Ovary (tissue), 9 donors: ENCODE results near the gene BCS1L. TPM values are rescaled to one million over a fixed set of nuclear protein-coding genes. Genes with fewer than 3 reads are reported as not detected.
"Not testable (repeated sequence)": the region's sequence is repeated elsewhere in the genome, so short reads cannot be mapped to it uniquely, and the experiment has no call there.

Source experiments
- DNase-seq, 5 donors: peaks; one replicate each; pipeline ENCODE4 v3.0.0-alpha.2; 2019 to 2020
- H3K27ac ChIP-seq, 2 donors: fragments of 200-600 bp; one replicate each; pipeline versions ENCODE4 v1.5.1 to v1.8.0; 2019 to 2022
- H3K27me3 ChIP-seq: fragments of 200-600 bp; one replicate; pipeline ENCODE4 v1.8.0; 2022
- H3K36me3 ChIP-seq: fragments of 200-600 bp; sonication (generic); one replicate; pipeline ENCODE4 v1.5.1; 2019
- H3K4me1 ChIP-seq: one replicate; pipeline ENCODE4 v1.8.1; 2013; ENCODE audit warnings: mild to moderate bottlenecking, moderate library complexity; ENCODE audit not compliant: insufficient read depth
- H3K4me3 ChIP-seq: fragments of 200-600 bp; sonication (generic); one replicate; pipeline ENCODE4 v1.5.1; 2017
- H3K9me3 ChIP-seq, 2 donors: fragments of 200-600 bp in 1 of 2; sonication (generic) in 1 of 2; one replicate each; pipeline versions ENCODE4 v1.5.1 to v1.8.1; 2013 to 2019; ENCODE audit warnings: mild to moderate bottlenecking in 1 of 2, moderate library complexity in 1 of 2
- EP300 ChIP-seq: sonication (generic); formaldehyde crosslinking; IDR thresholded peaks from one replicate; pipeline ENCODE4 v1.6.1; 2017; ENCODE audit warnings: antibody characterized with exemption
- POLR2A ChIP-seq: fragments of 450-650 bp; IDR thresholded peaks from one replicate; pipeline ENCODE4 v1.6.1; 2017; ENCODE audit warnings: antibody characterized with exemption, mild to moderate bottlenecking, moderate library complexity
- WGBS, 3 donors: extraction: QIAGEN DNeasy Blood & Tissue Kit in 1 of 3; methylation state at CpG; one replicate each; pipeline versions ENCODE4 v1.1.5 to v1.1.7; 2013 to 2017; 5-methylcytosine and 5-hydroxymethylcytosine counted together
- intact Hi-C, 4 donors: fragments of 100-400 bp; cut with DNase I; formaldehyde crosslinking; loops; one replicate each; pipeline versions ENCODE4 v1.11.0 to v1.15.1; 2022 to 2023
- polyA plus RNA-seq, 2 donors: library from polyadenylated mRNA; stranded (reverse); fragments of 200-250 nt in 1 of 2; fragments of 350-450 nt in 1 of 2; fragmentation: Illumina TruSeq in 1 of 2; extraction: RNeasy Lipid Tissue Mini Kit (QIAGEN cat#74804) in 1 of 2; gene quantifications; one replicate each; pipeline ENCODE4 v1.2.3, GENCODE V29; 2013 to 2014
- total RNA-seq, 7 donors: library from RNA; depleted of rRNA in 2 of 7; stranded (reverse); fragments of >200 nt in 2 of 7; fragmentation: NEBNext Ultra II Directional in 3 of 7; extraction: Animal tissue kit (Norgen Biotek cat#: 25700) in 3 of 7; gene quantifications; one replicate each; pipeline versions ENCODE4 v1.1.0 to v1.2.4, GENCODE V29; 2016 to 2023
- TF ChIP-seq, protein P1 (sequence below), 3 donors: fragments of 450-650 bp in 2 of 3; fragments of 200-600 bp in 1 of 3; IDR thresholded peaks; one replicate each; pipeline versions ENCODE4 v1.5.1 to v1.8.0; 2016 to 2022; ENCODE audit warnings: antibody characterized with exemption in 3 of 3, mild to moderate bottlenecking in 1 of 3
- donor health status: DM: no; HTN: no; CAD: no; lungs with moderate emphysema.
- donor health status: DM: no; HTN: no; CAD: no.
- donor health status: Bipolar disorder and iron deficiency.
- donor health status: DM: yes; HTN: yes; CAD: no.
- donor health status: DM: no; HTN: no; CAD: no.
- donor health status: DM: yes; HTN: yes; CAD: no.

The BCS1L gene
- total and polyA plus RNA-seq, 9 donors = 14.7 to 45.2 (median 34.4) TPM

DNA sequence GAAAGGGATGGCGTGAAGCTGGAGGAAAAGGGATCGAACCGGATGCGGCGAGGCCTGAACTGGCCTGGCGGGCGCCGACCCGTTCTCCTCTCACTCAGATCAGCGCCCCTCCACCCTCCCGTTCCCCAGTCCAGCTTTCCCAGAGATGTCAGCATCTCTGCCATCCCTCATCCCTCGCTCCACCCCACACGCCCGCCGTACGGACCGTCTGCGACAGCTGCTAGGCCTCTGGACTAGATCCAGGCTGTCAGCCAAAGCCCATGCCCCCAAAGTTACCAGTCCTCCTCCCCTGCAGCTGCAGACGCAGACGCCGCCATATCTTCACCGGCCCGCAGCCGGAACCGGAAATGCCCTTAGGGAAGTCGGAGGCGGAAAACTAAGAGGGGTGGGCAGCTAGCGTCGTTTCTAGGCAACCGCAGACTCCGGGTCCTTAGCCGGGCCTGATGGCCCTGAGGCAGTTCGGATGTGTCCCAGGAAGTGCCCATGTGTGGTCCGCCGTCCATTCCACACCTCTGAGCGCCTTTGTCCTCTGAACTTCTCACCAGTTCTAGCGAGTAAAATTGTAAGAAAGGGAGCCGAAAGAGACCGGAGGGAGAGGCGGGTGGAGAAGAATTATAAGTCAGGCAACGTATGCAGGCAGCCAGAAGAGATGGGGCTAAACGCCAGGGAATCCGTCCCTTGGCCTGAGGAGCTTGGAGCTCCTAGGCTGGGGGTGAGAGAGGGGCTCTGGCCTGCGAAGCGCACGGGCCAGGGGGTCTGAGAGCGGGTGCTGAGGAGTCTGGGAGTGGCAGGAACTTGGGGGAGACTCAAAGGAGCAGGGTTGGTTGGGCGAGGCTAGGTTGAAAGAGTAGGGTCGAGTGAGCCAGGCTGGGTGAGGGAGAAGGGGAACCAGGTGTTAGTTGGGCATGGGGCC, 12.4 kb downstream of the BCS1L start, which contains the start of the genes RNF25 and STK36:
Gene RNF25, minus strand, starts transcription at position 349 of the 913 bp plus-strand sequence. Its CDS starts 32 bp downstream, at position 317.
Gene STK36, plus strand, starts transcription at position 433 of the 913 bp plus-strand sequence. CDS start 744 bp downstream, outside the sequence.
- TF ChIP-seq, protein P1, sequence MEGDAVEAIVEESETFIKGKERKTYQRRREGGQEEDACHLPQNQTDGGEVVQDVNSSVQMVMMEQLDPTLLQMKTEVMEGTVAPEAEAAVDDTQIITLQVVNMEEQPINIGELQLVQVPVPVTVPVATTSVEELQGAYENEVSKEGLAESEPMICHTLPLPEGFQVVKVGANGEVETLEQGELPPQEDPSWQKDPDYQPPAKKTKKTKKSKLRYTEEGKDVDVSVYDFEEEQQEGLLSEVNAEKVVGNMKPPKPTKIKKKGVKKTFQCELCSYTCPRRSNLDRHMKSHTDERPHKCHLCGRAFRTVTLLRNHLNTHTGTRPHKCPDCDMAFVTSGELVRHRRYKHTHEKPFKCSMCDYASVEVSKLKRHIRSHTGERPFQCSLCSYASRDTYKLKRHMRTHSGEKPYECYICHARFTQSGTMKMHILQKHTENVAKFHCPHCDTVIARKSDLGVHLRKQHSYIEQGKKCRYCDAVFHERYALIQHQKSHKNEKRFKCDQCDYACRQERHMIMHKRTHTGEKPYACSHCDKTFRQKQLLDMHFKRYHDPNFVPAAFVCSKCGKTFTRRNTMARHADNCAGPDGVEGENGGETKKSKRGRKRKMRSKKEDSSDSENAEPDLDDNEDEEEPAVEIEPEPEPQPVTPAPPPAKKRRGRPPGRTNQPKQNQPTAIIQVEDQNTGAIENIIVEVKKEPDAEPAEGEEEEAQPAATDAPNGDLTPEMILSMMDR (IDR thresholded peaks at IDR 0.05) = no peak
- peak; percentile 61 for TF ChIP-seq POLR2A
- Histone ChIP-seq H3K36me3 (no peaks in the 10 kb centered on the region), H3K4me3 (peak within 1 kb of the TSS; percentile 82), H3K9me3 (no peaks in the 10 kb centered on the region), H3K27ac (peak within 1 kb of the TSS in 1 of 2 donors; percentile 57), H3K4me1 (peaks cover 5% of the 10 kb centered on the region), H3K27me3 (no peaks in the 10 kb centered on the region)
- peak; percentile 84 to 90 (median 85) for DNase-seq
- intact Hi-C loops = no loop called here
- WGBS, 3 donors = 0 to 1% (median 0%) methylated on average over 49 of the region's 49 CpGs

DNA sequence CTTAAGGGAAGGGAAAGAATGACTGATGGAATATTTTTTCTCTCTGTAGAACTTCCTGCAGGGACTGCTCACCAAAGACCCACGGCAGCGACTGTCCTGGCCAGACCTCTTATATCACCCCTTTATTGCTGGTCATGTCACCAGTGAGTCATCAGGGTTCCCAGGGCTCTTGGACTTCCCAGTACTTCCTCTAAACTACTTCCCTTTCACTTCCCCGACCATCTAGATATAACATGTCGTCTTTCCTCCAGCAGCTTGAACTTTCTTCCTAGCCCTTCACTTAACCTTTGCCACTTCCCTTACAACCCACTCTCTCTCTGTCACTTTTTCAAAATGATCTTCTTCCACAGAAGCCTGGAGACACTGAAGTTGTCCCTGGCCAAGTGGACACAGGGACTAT, 19.6 kb downstream of the BCS1L start:
- DNase-seq = no peak
- H3K4me1 ChIP-seq = no peaks in the 10 kb centered on the region
- H3K36me3 ChIP-seq = no peaks in the 10 kb centered on the region
- H3K27ac ChIP-seq = no peak overlapping the region
- H3K4me3 ChIP-seq = no peak overlapping the region
- H3K27me3 ChIP-seq = no peaks in the 10 kb centered on the region
- intact Hi-C loops = no loop called here
- 73 to 78% (median 75%) methylated on average over 4 of the region's 4 CpGs for WGBS, 3 donors
- H3K9me3 ChIP-seq = no peaks in the 10 kb centered on the region
- TF ChIP-seq, protein P1 (IDR thresholded peaks at IDR 0.05) = no peak
- TF ChIP-seq EP300 (no peak), POLR2A (no peak)

DNA sequence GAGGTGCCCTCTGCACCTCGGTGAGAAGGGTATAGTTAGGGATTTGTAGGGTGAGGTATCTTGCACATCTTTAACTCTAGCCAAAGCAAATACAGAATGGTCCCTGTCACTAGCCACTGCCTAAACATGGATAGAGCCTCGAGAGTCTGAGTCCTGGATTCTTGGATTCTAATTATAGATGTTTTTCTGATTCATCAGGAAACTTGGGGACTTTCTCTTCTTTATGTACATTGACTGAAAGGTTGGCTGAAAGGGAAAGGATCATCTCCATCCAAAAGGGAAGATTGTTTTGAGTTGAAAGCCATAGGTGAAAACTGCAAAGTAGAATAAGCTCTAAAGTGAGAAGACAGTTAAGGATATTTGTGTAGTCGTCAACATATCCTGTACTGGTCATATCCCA, 20.6 kb downstream of the BCS1L start:
- Histone ChIP-seq H3K36me3 (no peaks in the 10 kb centered on the region), H3K27ac (no peak overlapping the region), H3K27me3 (no peaks in the 10 kb centered on the region), H3K4me1 (no peaks in the 10 kb centered on the region), H3K9me3 (no peaks in the 10 kb centered on the region), H3K4me3 (no peak overlapping the region)
- intact Hi-C loops = no loop called here
- TF ChIP-seq, protein P1 (IDR thresholded peaks at IDR 0.05) = no peak
- TF ChIP-seq EP300 (no peak), POLR2A (no peak)
- no peak for DNase-seq
- WGBS, 3 donors = 67 to 82% (median 74%) methylated on average over 3 of the region's 3 CpGs

DNA sequence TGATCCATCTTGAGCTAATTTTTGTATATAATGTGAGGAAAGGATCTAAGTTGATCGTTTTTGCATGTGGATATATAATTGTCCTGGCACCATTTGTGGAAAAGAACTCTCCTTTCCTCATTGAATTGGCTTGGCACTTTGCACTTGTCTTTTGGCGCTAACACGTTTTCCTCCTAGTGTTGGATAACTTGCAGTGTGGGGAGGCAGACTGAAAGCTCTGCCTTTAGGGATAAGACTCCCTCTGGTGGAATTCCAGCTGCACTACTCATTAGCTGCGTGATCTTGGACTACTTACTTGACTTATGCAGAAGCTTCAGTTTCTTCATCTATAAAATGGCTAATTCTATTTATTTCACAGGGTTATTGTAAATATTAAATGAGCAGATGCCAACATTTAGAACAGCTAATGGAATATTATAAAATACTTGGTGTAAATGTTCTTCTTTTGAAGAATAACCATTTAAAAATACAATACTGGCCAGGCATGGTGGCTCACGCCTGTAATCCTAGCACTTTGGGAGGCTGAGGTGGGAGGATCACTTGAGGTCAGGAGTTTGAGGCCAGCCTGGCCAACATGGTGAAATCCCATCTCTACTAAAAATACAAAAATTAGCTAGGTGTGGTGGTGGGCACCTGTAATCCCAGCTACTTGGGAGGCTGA, 28.0 kb downstream of the BCS1L start:
- H3K36me3 ChIP-seq = not testable (repeated sequence)

More for the DNA sequence above, 28.0 kb downstream of the BCS1L start:
- TF ChIP-seq, protein P1 (IDR thresholded peaks at IDR 0.05) = peak in 2 of 3 donors; percentile 43 to 48
- intact Hi-C loops, H3K27ac ChIP-seq, H3K27me3 ChIP-seq, H3K4me3 ChIP-seq, H3K4me1 ChIP-seq, H3K9me3 ChIP-seq: not testable (repeated sequence)
- DNase-seq = peak in 1 of 5 donors; percentile 36
- 26 to 27% (median 27%) methylated on average over 5 of the region's 5 CpGs for WGBS, 3 donors
